ENCODE results near the gene TIGAR. TPM values are rescaled to one million over a fixed set of nuclear protein-coding genes. Genes with fewer than 3 reads are reported as not detected.

TIGAR gene
- total RNA-seq, 2 experiments from 2014 or later = 5.3 to 7.1 TPM

DNA sequence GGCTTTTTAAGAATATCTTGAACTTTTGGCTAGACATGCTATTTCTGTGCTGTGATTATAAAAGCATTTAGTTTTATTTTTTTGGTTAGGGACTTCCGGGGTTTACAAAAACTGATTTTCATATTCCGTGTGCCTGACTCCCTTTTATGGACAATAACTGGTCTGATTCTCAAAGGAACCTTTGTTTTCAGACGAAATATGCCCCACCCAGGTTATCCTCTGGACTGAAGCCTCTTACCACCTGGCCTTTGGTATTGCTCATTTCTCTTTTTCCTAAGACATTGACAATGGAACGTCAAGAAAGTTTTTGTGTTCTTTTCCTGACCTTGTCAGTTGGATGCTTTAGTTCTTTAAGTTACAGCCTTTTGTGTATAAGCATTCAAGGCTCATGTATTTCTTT is 10.8 kb downstream of the TIGAR start:
- peaks cover 16% of the 10 kb centered on the region for H3K4me1 Mint-ChIP-seq (ENCODE audit: low read depth)
- peaks cover 59% of the 10 kb centered on the region for H3K36me3 Mint-ChIP-seq (ENCODE audit: low read depth)
- H3K27me3 Mint-ChIP-seq = no peaks in the 10 kb centered on the region
- TF ChIP-seq, protein P1, sequence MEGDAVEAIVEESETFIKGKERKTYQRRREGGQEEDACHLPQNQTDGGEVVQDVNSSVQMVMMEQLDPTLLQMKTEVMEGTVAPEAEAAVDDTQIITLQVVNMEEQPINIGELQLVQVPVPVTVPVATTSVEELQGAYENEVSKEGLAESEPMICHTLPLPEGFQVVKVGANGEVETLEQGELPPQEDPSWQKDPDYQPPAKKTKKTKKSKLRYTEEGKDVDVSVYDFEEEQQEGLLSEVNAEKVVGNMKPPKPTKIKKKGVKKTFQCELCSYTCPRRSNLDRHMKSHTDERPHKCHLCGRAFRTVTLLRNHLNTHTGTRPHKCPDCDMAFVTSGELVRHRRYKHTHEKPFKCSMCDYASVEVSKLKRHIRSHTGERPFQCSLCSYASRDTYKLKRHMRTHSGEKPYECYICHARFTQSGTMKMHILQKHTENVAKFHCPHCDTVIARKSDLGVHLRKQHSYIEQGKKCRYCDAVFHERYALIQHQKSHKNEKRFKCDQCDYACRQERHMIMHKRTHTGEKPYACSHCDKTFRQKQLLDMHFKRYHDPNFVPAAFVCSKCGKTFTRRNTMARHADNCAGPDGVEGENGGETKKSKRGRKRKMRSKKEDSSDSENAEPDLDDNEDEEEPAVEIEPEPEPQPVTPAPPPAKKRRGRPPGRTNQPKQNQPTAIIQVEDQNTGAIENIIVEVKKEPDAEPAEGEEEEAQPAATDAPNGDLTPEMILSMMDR (IDR thresholded peaks at IDR 0.05) = no peak
- POLR2A ChIA-PET = no interaction called here
- no peaks in the 10 kb centered on the region for H3K9me3 Mint-ChIP-seq
- no peak overlapping the region for H3K27ac Mint-ChIP-seq
- Histone ChIP-seq H3K4me3 (ENCODE audit: low read length) (no peak overlapping the region), H3K9me3 (ENCODE audit: control insufficient read depth in 1 of 2, insufficient read depth in 1 of 2, low read length in 2 of 2) (no peaks in the 10 kb centered on the region), H3K27me3 (ENCODE audit: control insufficient read depth in 1 of 2, insufficient read depth in 2 of 2, low read length in 2 of 2) (no peaks in the 10 kb centered on the region), H3K36me3 (ENCODE audit: insufficient read depth, low read length) (peaks cover 32% of the 10 kb centered on the region), H3K4me1 (ENCODE audit: insufficient read depth, low read length) (no peaks in the 10 kb centered on the region), H3K27ac (ENCODE audit: low read depth in 1 of 2, low read length in 2 of 2) (no peak overlapping the region)
- CTCF ChIA-PET = no interaction called here
- DNase-seq (no peak), ATAC-seq (ENCODE audit: poor library complexity) (no peak)
- intact Hi-C loops (cut with DNase I, micrococcal nuclease) = no loop called here
- H3K4me3 Mint-ChIP-seq = no peak overlapping the region

DNA sequence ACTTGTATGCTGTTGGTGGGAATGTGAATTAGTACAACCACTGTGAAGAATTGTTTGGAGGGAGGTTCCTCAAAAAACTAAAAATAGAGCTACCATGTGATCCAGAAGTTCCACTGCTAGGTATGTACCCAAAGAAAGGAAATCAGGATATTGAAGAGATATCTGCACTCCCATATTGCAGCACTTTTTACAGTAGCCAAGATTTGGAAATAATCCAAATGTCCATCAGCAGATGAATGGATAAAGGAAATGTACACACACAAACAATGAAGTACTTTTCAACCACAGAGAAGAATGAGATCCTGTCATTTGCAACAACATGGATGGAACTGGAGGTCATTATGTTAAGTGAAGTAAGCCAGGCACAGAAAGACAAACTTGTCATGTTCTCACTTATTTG is 25.9 kb downstream of the TIGAR start:
- Histone ChIP-seq H3K4me1 (ENCODE audit: insufficient read depth, low read length) (no peaks in the 10 kb centered on the region), H3K27me3 (ENCODE audit: control insufficient read depth in 1 of 2, insufficient read depth in 2 of 2, low read length in 2 of 2) (no peaks in the 10 kb centered on the region), H3K4me3 (ENCODE audit: low read length) (no peak overlapping the region), H3K9me3 (ENCODE audit: control insufficient read depth in 1 of 2, insufficient read depth in 1 of 2, low read length in 2 of 2) (no peaks in the 10 kb centered on the region), H3K36me3 (ENCODE audit: insufficient read depth, low read length) (peaks cover 3% of the 10 kb centered on the region), H3K27ac (ENCODE audit: low read depth in 1 of 2, low read length in 2 of 2) (no peak overlapping the region)
- CTCF ChIA-PET = no interaction called here
- Mint-ChIP-seq H3K36me3 (ENCODE audit: low read depth) (peaks cover 59% of the 10 kb centered on the region), H3K4me1 (ENCODE audit: low read depth) (no peaks in the 10 kb centered on the region), H3K9me3 (no peaks in the 10 kb centered on the region), H3K27me3 (no peaks in the 10 kb centered on the region), H3K4me3 (no peak overlapping the region), H3K27ac (no peak overlapping the region)
- intact Hi-C loops (cut with DNase I, micrococcal nuclease) = no loop called here
- POLR2A ChIA-PET = no interaction called here
- no peak for DNase-seq
- TF ChIP-seq, protein P1 (IDR thresholded peaks at IDR 0.05) = no peak
- ATAC-seq (ENCODE audit: poor library complexity) = no peak

DNA sequence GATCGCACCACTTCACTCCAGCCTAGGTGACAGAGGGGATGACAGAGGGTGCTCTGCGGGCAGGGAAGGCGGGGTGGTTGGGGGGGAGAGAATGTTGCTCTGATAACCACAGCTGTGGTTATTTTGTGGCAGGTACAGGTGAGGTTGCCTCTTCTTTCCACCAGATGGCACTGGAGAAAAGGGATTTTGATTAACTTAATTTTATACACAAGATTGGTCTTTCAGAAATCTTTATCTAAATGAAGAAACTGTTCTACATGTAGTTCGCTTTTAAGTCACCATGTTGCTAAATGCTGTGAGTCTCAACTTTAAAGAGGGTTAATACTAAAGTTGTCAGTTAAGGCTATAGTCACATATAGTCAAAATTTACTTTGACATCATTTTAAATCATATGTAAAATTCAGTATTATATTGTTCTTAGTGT is 32.8 kb downstream of the TIGAR start:
- Mint-ChIP-seq H3K27ac (peak overlapping the region; percentile 2), H3K9me3 (no peaks in the 10 kb centered on the region), H3K27me3 (no peaks in the 10 kb centered on the region), H3K4me3 (no peak overlapping the region), H3K36me3 (ENCODE audit: low read depth) (peaks cover 32% of the 10 kb centered on the region), H3K4me1 (ENCODE audit: low read depth) (peaks cover 6% of the 10 kb centered on the region)
- CTCF ChIA-PET = interaction anchor here (0.7 to 1.3 kb wide), 2 partner anchors 35 to 77 kb away, joined by 3 read pairs; no protein-coding TSS in a partner anchor
- Histone ChIP-seq H3K9me3 (ENCODE audit: control insufficient read depth in 1 of 2, insufficient read depth in 1 of 2, low read length in 2 of 2) (no peaks in the 10 kb centered on the region), H3K27me3 (ENCODE audit: control insufficient read depth in 1 of 2, insufficient read depth in 2 of 2, low read length in 2 of 2) (no peaks in the 10 kb centered on the region), H3K36me3 (ENCODE audit: insufficient read depth, low read length) (peaks cover 12% of the 10 kb centered on the region), H3K4me3 (ENCODE audit: low read length) (no peak overlapping the region), H3K27ac (ENCODE audit: low read depth in 1 of 2, low read length in 2 of 2) (no peak overlapping the region), H3K4me1 (ENCODE audit: insufficient read depth, low read length) (peaks cover 3% of the 10 kb centered on the region)
- POLR2A ChIA-PET = no interaction called here
- DNase-seq = peak; percentile 5 to 76 (median 31)
- peak; percentile 97 for ATAC-seq (ENCODE audit: poor library complexity)
- TF ChIP-seq, protein P1 (IDR thresholded peaks at IDR 0.05) = peak; percentile 64
- intact Hi-C loops (cut with DNase I, micrococcal nuclease) = loop anchor here (1.0 to 10.0 kb wide), 5 partner anchors 174 to 501 kb away; partner anchors contain the start of genes AKAP3 (in 1 of the 2) and NDUFA9 (in 1 of the 2)
